22Rv1 (cell line): ENCODE measurements around the gene RND2.

Experiments used
- CTCF ChIP-seq: fragments of 450-650 bp; IDR thresholded peaks from 2 replicates; pipeline ENCODE4 v1.5.1; 2017; ENCODE audit warnings: mild to moderate bottlenecking
- ZFX ChIP-seq: fragments of 450-650 bp; IDR thresholded peaks from 2 replicates; pipeline ENCODE4 v1.6.1; 2017; ENCODE audit warnings: antibody characterized with exemption, borderline replicate concordance

- TF ChIP-seq CTCF (no peak), ZFX (no peak)
These were observed 49.8 kb downstream of the RND2 start for GRCh38 chr17:43074869-43075268.
